ENCODE results near the gene NTSR2.

The NTSR2 gene

GRCh38 chr2:11657195-11657594 is 12.8 kb downstream of the NTSR2 start:
- no peak overlapping the region for H3K4me3 ChIP-seq (ENCODE audit: low read depth, low read length)
- DNase-seq (ENCODE audit: low read depth), result no peak
- TF ChIP-seq, protein P1, sequence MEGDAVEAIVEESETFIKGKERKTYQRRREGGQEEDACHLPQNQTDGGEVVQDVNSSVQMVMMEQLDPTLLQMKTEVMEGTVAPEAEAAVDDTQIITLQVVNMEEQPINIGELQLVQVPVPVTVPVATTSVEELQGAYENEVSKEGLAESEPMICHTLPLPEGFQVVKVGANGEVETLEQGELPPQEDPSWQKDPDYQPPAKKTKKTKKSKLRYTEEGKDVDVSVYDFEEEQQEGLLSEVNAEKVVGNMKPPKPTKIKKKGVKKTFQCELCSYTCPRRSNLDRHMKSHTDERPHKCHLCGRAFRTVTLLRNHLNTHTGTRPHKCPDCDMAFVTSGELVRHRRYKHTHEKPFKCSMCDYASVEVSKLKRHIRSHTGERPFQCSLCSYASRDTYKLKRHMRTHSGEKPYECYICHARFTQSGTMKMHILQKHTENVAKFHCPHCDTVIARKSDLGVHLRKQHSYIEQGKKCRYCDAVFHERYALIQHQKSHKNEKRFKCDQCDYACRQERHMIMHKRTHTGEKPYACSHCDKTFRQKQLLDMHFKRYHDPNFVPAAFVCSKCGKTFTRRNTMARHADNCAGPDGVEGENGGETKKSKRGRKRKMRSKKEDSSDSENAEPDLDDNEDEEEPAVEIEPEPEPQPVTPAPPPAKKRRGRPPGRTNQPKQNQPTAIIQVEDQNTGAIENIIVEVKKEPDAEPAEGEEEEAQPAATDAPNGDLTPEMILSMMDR (IDR thresholded peaks at IDR 0.05; ENCODE audit: low read depth, low read length, missing control alignments), result no peak

- no peak for DNase-seq (ENCODE audit: low read depth)
- H3K4me3 ChIP-seq (ENCODE audit: low read depth, low read length), result no peak overlapping the region
- TF ChIP-seq, protein P1 (IDR thresholded peaks at IDR 0.05; ENCODE audit: low read depth, low read length, missing control alignments), result no peak
Observed at GRCh38 chr2:11656671-11657101, 13.3 kb downstream of the NTSR2 start.

DNA sequence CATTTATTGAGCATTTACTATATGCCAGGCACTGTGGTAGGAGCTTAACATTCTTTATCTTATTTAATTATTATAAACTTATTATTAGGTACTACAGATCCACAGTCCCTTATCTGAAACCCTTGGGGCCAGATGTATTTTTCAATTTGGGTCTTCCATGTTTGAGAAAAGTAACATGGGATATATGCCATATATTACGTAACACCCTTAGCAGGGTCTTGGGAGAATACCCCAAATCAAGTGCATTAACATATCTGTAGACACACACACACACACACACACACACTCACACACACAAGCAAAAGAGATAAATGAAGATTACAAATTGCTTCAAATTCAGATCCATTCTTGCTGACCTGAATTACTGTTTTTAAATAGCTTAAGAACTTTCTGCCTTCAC is 13.7 kb downstream of the NTSR2 start:
- no peak overlapping the region for H3K4me3 ChIP-seq (ENCODE audit: low read depth, low read length)
- TF ChIP-seq, protein P1 (IDR thresholded peaks at IDR 0.05; ENCODE audit: low read depth, low read length, missing control alignments), result no peak
- DNase-seq (ENCODE audit: low read depth), result no peak

DNA sequence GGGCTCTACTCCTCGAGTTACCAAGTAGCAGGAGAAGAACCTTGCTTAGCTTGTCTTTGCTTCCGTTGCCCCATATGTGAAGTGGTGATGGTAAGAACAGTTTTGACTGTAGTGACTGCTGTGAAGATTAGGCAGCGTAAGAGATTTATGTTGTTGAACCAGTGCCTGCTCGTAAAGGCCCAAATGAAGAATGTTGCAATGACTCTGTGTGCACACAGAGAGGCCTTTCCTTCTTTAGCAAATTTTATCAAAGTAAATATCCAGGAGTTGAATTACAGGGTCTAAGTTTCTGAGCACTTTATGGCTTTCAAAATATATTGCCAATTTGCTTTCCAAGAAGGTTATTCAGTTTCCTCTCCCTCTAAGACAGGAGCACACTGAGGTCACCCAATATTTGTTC is 14.5 kb downstream of the NTSR2 start:
- no peak overlapping the region for H3K4me3 ChIP-seq (ENCODE audit: low read depth, low read length)
- DNase-seq (ENCODE audit: low read depth), result no peak
- TF ChIP-seq, protein P1 (IDR thresholded peaks at IDR 0.05; ENCODE audit: low read depth, low read length, missing control alignments), result no peak

DNA sequence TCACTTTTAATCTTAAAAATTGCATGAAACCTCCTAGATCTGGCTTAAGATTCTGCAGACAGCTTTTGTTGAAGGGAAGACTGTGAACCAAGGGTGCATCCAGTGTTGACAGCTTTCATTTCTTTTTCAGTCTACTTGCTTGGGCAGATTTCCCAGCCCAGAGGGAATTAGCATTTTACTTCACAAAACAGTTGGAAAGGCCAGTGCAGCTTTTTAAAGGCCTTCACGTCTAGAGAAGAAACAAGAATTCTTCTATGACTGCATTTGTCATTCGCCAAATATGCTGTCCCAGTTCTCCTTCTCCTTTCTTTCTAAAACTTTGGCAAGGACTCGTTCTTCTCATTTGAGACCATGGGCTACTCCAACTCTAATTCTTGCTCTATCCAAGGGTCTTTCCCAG is 17.4 kb downstream of the NTSR2 start:
- no peak for DNase-seq (ENCODE audit: low read depth)
- H3K4me3 ChIP-seq (ENCODE audit: low read depth, low read length), result no peak overlapping the region
- TF ChIP-seq, protein P1 (IDR thresholded peaks at IDR 0.05; ENCODE audit: low read depth, low read length, missing control alignments), result no peak

- H3K4me3 ChIP-seq (ENCODE audit: low read depth, low read length), result no peak overlapping the region
- TF ChIP-seq, protein P1 (IDR thresholded peaks at IDR 0.05; ENCODE audit: low read depth, low read length, missing control alignments), result no peak
- no peak for DNase-seq (ENCODE audit: low read depth)
Observed at GRCh38 chr2:11651856-11652548, 18.0 kb downstream of the NTSR2 start.

GRCh38 chr2:11649093-11649492 is 20.9 kb downstream of the NTSR2 start:
- no peak overlapping the region for H3K4me3 ChIP-seq (ENCODE audit: low read depth, low read length)
- TF ChIP-seq, protein P1 (IDR thresholded peaks at IDR 0.05; ENCODE audit: low read depth, low read length, missing control alignments), result no peak
- DNase-seq (ENCODE audit: low read depth), result no peak
